Osteocyte (in vitro differentiated cells): ENCODE results near the gene NUAK1. TPM values are rescaled to one million over a fixed set of nuclear protein-coding genes. Genes with fewer than 3 reads are reported as not detected.
A peak's percentile ranks its signal among the peaks of the same experiment; 100 is the strongest.

Experiments
- DNase-seq: peaks from one replicate; pipeline ENCODE4 v3.0.0; 2021; ENCODE audit warnings: mixed read lengths; ENCODE audit not compliant: unreplicated experiment; ENCODE audit errors: extremely low spot score
- H3K27ac Mint-ChIP-seq: one replicate; pipeline ENCODE4 v1.8.0; 2021; ENCODE audit warnings: mild to moderate bottlenecking, mixed read lengths; ENCODE audit not compliant: unreplicated experiment
- H3K27me3 Mint-ChIP-seq: one replicate; pipeline ENCODE4 v1.8.0; 2021; ENCODE audit warnings: mixed read lengths; ENCODE audit not compliant: unreplicated experiment
- H3K36me3 Mint-ChIP-seq: one replicate; pipeline ENCODE4 v1.8.0; 2021; ENCODE audit warnings: mixed read lengths; ENCODE audit not compliant: unreplicated experiment
- H3K4me1 Mint-ChIP-seq: one replicate; pipeline ENCODE4 v1.8.0; 2021; ENCODE audit warnings: mixed read lengths; ENCODE audit not compliant: unreplicated experiment
- H3K4me3 Mint-ChIP-seq: one replicate; pipeline ENCODE4 v1.8.0; 2021; ENCODE audit warnings: mild to moderate bottlenecking, moderate library complexity, mixed read lengths; ENCODE audit not compliant: unreplicated experiment
- H3K9me3 Mint-ChIP-seq: one replicate; pipeline ENCODE4 v1.8.0; 2021; ENCODE audit warnings: mixed read lengths; ENCODE audit not compliant: unreplicated experiment
- total RNA-seq: library from RNA; stranded (reverse); gene quantifications from 2 replicates; pipeline ENCODE4 v1.2.1, GENCODE V29; 2021
- TF ChIP-seq, protein P1 (sequence below): fragments of 200-600 bp; sonication (generic); IDR thresholded peaks from 2 replicates; pipeline ENCODE4 v1.5.0; 2021; ENCODE audit warnings: antibody characterized with exemption, mild to moderate bottlenecking, moderate library complexity

The NUAK1 gene
- total RNA-seq, 1 donor from 2014 or later, result 21.1 TPM

GRCh38 chr12:106082216-106083175 is 56.3 kb downstream of the NUAK1 start:
- TF ChIP-seq, protein P1, sequence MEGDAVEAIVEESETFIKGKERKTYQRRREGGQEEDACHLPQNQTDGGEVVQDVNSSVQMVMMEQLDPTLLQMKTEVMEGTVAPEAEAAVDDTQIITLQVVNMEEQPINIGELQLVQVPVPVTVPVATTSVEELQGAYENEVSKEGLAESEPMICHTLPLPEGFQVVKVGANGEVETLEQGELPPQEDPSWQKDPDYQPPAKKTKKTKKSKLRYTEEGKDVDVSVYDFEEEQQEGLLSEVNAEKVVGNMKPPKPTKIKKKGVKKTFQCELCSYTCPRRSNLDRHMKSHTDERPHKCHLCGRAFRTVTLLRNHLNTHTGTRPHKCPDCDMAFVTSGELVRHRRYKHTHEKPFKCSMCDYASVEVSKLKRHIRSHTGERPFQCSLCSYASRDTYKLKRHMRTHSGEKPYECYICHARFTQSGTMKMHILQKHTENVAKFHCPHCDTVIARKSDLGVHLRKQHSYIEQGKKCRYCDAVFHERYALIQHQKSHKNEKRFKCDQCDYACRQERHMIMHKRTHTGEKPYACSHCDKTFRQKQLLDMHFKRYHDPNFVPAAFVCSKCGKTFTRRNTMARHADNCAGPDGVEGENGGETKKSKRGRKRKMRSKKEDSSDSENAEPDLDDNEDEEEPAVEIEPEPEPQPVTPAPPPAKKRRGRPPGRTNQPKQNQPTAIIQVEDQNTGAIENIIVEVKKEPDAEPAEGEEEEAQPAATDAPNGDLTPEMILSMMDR, result no peak
- Mint-ChIP-seq H3K4me3 (peak overlapping the region; percentile 33), H3K27ac (peak overlapping the region; percentile 96), H3K4me1 (peaks cover 77% of the 10 kb centered on the region), H3K36me3 (peaks cover 18% of the 10 kb centered on the region), H3K27me3 (no peaks in the 10 kb centered on the region), H3K9me3 (no peaks in the 10 kb centered on the region)
- no peak for DNase-seq

DNA sequence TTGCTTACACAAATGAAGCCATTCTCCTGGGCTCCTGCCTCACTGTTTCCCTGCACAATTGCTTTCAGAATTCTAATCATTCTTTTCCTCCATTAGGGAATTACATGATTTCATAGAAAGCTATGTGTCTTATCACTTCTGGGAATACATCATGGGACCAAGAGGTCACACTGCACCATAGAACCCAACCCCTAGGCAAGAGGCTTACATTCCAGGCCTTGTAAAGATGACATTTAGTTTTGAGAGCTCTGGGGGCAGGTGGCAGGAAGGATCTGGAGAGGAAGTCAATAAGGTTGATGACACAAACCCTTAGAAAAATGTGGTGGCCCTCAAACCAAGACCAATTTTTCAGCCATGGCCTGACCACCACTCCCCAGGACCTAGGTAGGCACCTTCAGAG is 57.1 kb downstream of the NUAK1 start:
- TF ChIP-seq, protein P1, result no peak
- H3K4me3 Mint-ChIP-seq, result no peak overlapping the region
- H3K27me3 Mint-ChIP-seq, result no peaks in the 10 kb centered on the region
- H3K27ac Mint-ChIP-seq, result peak overlapping the region; percentile 96
- peaks cover 75% of the 10 kb centered on the region for H3K4me1 Mint-ChIP-seq
- no peaks in the 10 kb centered on the region for H3K9me3 Mint-ChIP-seq
- peaks cover 17% of the 10 kb centered on the region for H3K36me3 Mint-ChIP-seq
- DNase-seq, result no peak

GRCh38 chr12:106080791-106081170 is 58.0 kb downstream of the NUAK1 start:
- TF ChIP-seq, protein P1, result no peak
- Mint-ChIP-seq H3K27me3 (no peaks in the 10 kb centered on the region), H3K4me3 (no peak overlapping the region), H3K36me3 (peaks cover 18% of the 10 kb centered on the region), H3K27ac (peak overlapping the region; percentile 96), H3K9me3 (no peaks in the 10 kb centered on the region), H3K4me1 (peaks cover 74% of the 10 kb centered on the region)
- DNase-seq, result no peak

DNA sequence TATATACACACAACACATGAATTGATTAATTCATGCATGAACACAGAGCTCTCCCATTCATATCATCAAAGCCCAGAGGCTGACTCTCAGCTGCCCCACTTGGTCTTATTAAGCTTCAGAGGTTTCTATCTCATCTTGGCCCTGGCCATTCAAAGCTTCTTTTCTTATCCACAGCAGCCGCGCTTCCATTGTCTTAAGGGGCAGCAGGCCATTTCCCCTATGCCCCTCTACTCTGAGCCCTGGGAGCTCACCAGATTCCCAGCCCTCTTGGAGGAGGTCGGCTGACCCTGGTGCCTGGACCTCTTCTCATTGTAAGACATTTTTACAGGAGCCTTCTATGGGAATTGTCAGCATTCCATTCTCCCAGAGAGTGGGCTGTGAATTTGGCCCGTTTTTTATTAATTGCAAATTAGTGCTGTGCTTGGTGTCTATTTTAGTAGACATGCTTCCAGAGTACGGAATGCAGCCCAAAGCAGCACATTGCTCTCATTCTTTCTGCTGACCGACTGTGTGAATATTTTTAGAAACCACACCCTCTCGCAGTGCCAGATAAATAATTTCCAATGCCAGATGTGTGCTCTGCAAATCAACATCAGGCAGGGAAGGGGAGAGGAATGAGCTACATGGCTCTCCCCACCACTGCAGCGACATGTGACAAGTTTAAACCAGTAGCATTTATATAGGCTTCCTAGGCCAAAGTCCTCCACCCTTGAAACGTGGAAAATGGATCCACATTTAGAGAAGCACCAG is 58.5 kb downstream of the NUAK1 start:
- Mint-ChIP-seq H3K27ac (peak overlapping the region; percentile 96), H3K27me3 (no peaks in the 10 kb centered on the region), H3K4me3 (no peak overlapping the region), H3K4me1 (peaks cover 75% of the 10 kb centered on the region), H3K9me3 (no peaks in the 10 kb centered on the region), H3K36me3 (peaks cover 19% of the 10 kb centered on the region)
- TF ChIP-seq, protein P1, result no peak
- DNase-seq, result no peak
